GM12878 (cell line): Measurements from ENCODE around the gene PHOSPHO1. TPM values are rescaled to one million over a fixed set of nuclear protein-coding genes. Genes with fewer than 3 reads are reported as not detected.
A peak's percentile ranks its signal among the peaks of the same experiment; 100 is the strongest.

Source experiments
- ATAC-seq: fragments of 200-7000 bp; cut with Tn5 transposase; 3 replicates; pipeline ENCODE4 v1.9.1; 2020; ENCODE audit warnings: mild to moderate bottlenecking, moderate library complexity
- BruUV-seq: library from RNA; stranded (reverse); fragments of 400-500 nt; replicated peaks from 2 replicates; lab custom pipeline; 2021; lab: Mats Ljungman, UMichigan
- CTCF ChIA-PET: fragments of 300-600 bp; sonication (Branson Sonifier 250); formaldehyde crosslinking; extraction: SDS; loops from one replicate; lab custom pipeline; 2021; ENCODE audit warnings: inconsistent platforms; lab: Yijun Ruan, JAX
- POLR2A ChIA-PET: fragments of 350-600 bp; formaldehyde crosslinking; extraction: SDS; loops from one replicate; lab custom pipeline; 2021; ENCODE audit warnings: inconsistent platforms; lab: Charles Lee
- RAD21 ChIA-PET: fragments of 300-600 bp; sonication (Branson Sonifier 250); formaldehyde crosslinking; loops from one replicate; lab custom pipeline; 2023; ENCODE audit warnings: antibody characterized with exemption; ENCODE audit not compliant: unreplicated experiment; lab: Charles Lee
- SMC1A ChIA-PET: fragments of 300-600 bp; sonication (Branson Sonifier 250); formaldehyde crosslinking; loops from one replicate; lab custom pipeline; 2023; ENCODE audit not compliant: unreplicated experiment, uncharacterized antibody; lab: Charles Lee
- DNase-seq: peaks from one replicate; pipeline ENCODE4 v3.0.0-alpha.2; 2011; ENCODE audit warnings: low read depth, low spot score
- FAIRE-seq: peaks from 3 replicates; lab custom pipeline; 2011; peaks lifted over from hg19 to GRCh38; lab: Jason Lieb, UNC
- H2AFZ ChIP-seq: 2 replicates; pipeline ENCODE4 v1.6.0; 2011; ENCODE audit warnings: low read depth, low read length, control low read depth; ENCODE audit not compliant: control insufficient read depth
- H3K27ac ChIP-seq: 2 replicates; pipeline ENCODE4 v1.5.1; 2011; ENCODE audit warnings: control low read depth; ENCODE audit not compliant: control insufficient read depth, insufficient read depth
- H3K27me3 ChIP-seq, 2 experiments: replicated peaks in 1 of 2; 2 replicates each; pipeline versions ENCODE4 v1.6.0 to v1.6.1; 2011; ENCODE audit warnings: low read length in 1 of 2; ENCODE audit not compliant: control insufficient read depth in 2 of 2, insufficient read depth in 2 of 2
- H3K36me3 ChIP-seq, 2 experiments: 2 replicates each; pipeline ENCODE4 v1.5.1; 2011; ENCODE audit warnings: low read length in 1 of 2; ENCODE audit not compliant: control insufficient read depth in 2 of 2, insufficient read depth in 2 of 2
- H3K4me1 ChIP-seq: 2 replicates; pipeline ENCODE4 v1.6.1; 2011; ENCODE audit warnings: mild to moderate bottlenecking, low read length, moderate library complexity, mixed read lengths; ENCODE audit not compliant: control insufficient read depth, insufficient read depth
- H3K4me2 ChIP-seq: 2 replicates; pipeline ENCODE4 v1.6.0; 2011; ENCODE audit warnings: control low read depth; ENCODE audit not compliant: control insufficient read depth, insufficient read depth
- H3K4me3 ChIP-seq: fragments of 200-600 bp; sonication (generic); 2 replicates; pipeline ENCODE4 v1.5.1; 2016
- H3K79me2 ChIP-seq: 2 replicates; pipeline ENCODE4 v1.6.0; 2011; ENCODE audit warnings: low read length; ENCODE audit not compliant: control insufficient read depth, insufficient read depth
- H3K9ac ChIP-seq: 2 replicates; pipeline ENCODE4 v1.8.0; 2011; ENCODE audit warnings: low read length, control low read depth, mixed read lengths; ENCODE audit not compliant: control insufficient read depth, insufficient read depth
- H3K9me3 ChIP-seq: replicated peaks from 3 replicates; pipeline ENCODE4 v1.5.1; 2011; ENCODE audit warnings: mild to moderate bottlenecking, low read length; ENCODE audit not compliant: control insufficient read depth, insufficient read depth
- H4K20me1 ChIP-seq: 2 replicates; pipeline ENCODE4 v1.6.0; 2011; ENCODE audit not compliant: control insufficient read depth, insufficient read depth
- BHLHE40 ChIP-seq, 2 experiments: fragments of 450-650 bp in 1 of 2; IDR thresholded peaks; 2 replicates each; pipeline ENCODE4 v1.6.1; 2011 to 2017; ENCODE audit warnings: low read depth in 2 of 2, borderline replicate concordance in 1 of 2, improper control_type of control experiment in 1 of 2, low read length in 1 of 2, mild to moderate bottlenecking in 1 of 2
- CBX3 ChIP-seq: fragments of 200-600 bp; sonication (generic); IDR thresholded peaks from 2 replicates; pipeline ENCODE4 v1.6.1; 2016; ENCODE audit warnings: low read depth, borderline replicate concordance
- CUX1 ChIP-seq: IDR thresholded peaks from 2 replicates; pipeline ENCODE4 v1.6.1; 2012; ENCODE audit warnings: improper control_type of control experiment, low read depth, low read length; ENCODE audit not compliant: insufficient replicate concordance
- EED ChIP-seq: sonication (generic); IDR thresholded peaks from 2 replicates; pipeline ENCODE4 v1.6.1; 2016; ENCODE audit warnings: antibody characterized with exemption, low read depth
- HDAC6 ChIP-seq: fragments of 200-600 bp; sonication (generic); IDR thresholded peaks from one replicate; pipeline ENCODE4 v1.8.0; 2017; ENCODE audit warnings: antibody characterized with exemption; ENCODE audit not compliant: unreplicated experiment
- HDGF ChIP-seq: fragments of 450-650 bp; IDR thresholded peaks from 2 replicates; pipeline ENCODE4 v1.6.1; 2016; ENCODE audit warnings: antibody characterized with exemption
- IRF5 ChIP-seq: fragments of 450-650 bp; IDR thresholded peaks from 2 replicates; pipeline ENCODE4 v1.6.1; 2017; ENCODE audit warnings: borderline replicate concordance
- MXI1 ChIP-seq: fragments of 150-350 bp; IDR thresholded peaks from 2 replicates; pipeline ENCODE4 v1.6.1; 2011; ENCODE audit warnings: low read depth, mild to moderate bottlenecking, inconsistent platforms, low read length, improper control_type of control experiment
- ZNF207 ChIP-seq: fragments of 450-650 bp; IDR thresholded peaks from 2 replicates; pipeline ENCODE4 v1.6.1; 2014; ENCODE audit warnings: antibody characterized with exemption, mild to moderate bottlenecking, borderline replicate concordance
- WGBS: methylation state at CpG from one replicate; pipeline ENCODE4 v1.1.6; 2016; ENCODE audit warnings: low lambda C conversion rate; ENCODE audit not compliant: insufficient replicate concordance, insufficient coverage; ENCODE audit errors: missing lambda C conversion rate; 5-methylcytosine and 5-hydroxymethylcytosine counted together
- in situ Hi-C: fragments of 300-500 bp; cut with MboI; formaldehyde crosslinking; loops from 9 replicates; pipeline ENCODE4 v1.14.3; 2018; ENCODE audit warnings: mixed read lengths
- intact Hi-C: fragments of 100-400 bp; cut with micrococcal nuclease; formaldehyde crosslinking; loops from one replicate; pipeline ENCODE4 v1.14.2; 2022; ENCODE audit not compliant: unreplicated experiment
- polyA plus RNA-seq, 11 experiments: library from polyadenylated mRNA; depleted of rRNA in 4 of 11; unstranded in 6 of 11; stranded (reverse) in 5 of 11; fragments of >200 nt; fragmentation: Nextera tagmentation in 4 of 11; fragmentation: Illumina TruSeq in 1 of 11; extraction: Ambion mirVana in 4 of 11; extraction: Trizol in 1 of 11; gene quantifications; 1 replicate in 1 of 11; 2 replicates in 10 of 11; pipeline versions ENCODE4 v1.2.1 to v1.2.3, GENCODE V29; 2011 to 2016; ENCODE audit warnings: inconsistent platforms in 2 of 11, missing spikeins in 2 of 11, low read depth in 1 of 11
- total RNA-seq, 4 experiments: library from RNA; depleted of rRNA in 3 of 4; stranded (reverse); fragments of >200 nt in 3 of 4; fragmentation: Illumina TruSeq in 1 of 4; extraction: Trizol in 1 of 4; gene quantifications; 2 replicates each; pipeline versions ENCODE4 v1.2.1 to v1.2.3, GENCODE V29; 2013 to 2021

The PHOSPHO1 gene
- total and polyA plus RNA-seq, 10 of the 15 experiments (the other 5 are each of a cell fraction or from before 2014, with no cell fraction given): 0.03 to 1.5 (median 0.16) TPM; not detected in 2

DNA sequence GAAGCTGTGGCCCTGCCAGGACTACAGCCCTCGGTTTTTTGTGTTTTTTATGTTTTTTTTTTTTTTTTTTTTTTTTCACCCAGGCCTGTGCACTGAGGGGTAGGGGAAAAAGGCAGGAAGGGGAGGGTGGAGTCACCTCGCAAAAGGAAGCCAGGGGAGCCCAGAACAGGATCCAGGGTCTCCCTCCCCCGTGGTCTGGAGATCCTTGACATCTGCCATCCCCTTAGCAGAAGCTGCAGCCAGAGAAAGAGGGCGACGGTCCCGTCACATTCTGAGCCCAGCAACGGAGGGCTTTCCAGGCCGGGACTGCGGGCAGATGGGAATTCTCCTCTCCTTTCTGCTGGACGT lies 29.1 kb upstream of the PHOSPHO1 start:
- TF ChIP-seq EED: peak; percentile 14; the same call in 1 of the 2 replicates
- TF ChIP-seq BHLHE40 (IDR thresholded peaks at IDR 0.05; ENCODE audit: borderline replicate concordance in 1 of 2, low read depth in 2 of 2, low read length in 1 of 2): no peak
- TF ChIP-seq, all 136 proteins: peak for 1
- H3K79me2 ChIP-seq: no peaks in the 10 kb centered on the region
- FAIRE-seq: no peak
- H3K27me3 ChIP-seq: peaks cover 2% of the 10 kb centered on the region in 2 experiments; a peak in 3 of 4 replicates
- H3K4me3 ChIP-seq: peak overlapping the region; percentile 72
- RAD21 ChIA-PET: interaction anchor here (0.7 to 1.2 kb wide), 3 partner anchors 40 to 128 kb away, joined by 3 to 4 read pairs (median 4); no protein-coding TSS in a partner anchor
- peak overlapping the region; percentile 52; the same call in 1 of the 2 replicates for H3K9ac ChIP-seq
- no TSS peak for BruUV-seq
- H2AFZ ChIP-seq: peak overlapping the region; percentile 63
- POLR2A ChIA-PET: interaction anchor here (0.5 to 0.7 kb wide), 3 partner anchors 16 to 196 kb away, joined by 3 to 6 read pairs (median 3); no protein-coding TSS in a partner anchor
- no peak overlapping the region for H3K27ac ChIP-seq
- no peaks in the 10 kb centered on the region for H4K20me1 ChIP-seq
- no peak for DNase-seq
- peak overlapping the region; percentile 89 for H3K4me2 ChIP-seq
- H3K9me3 ChIP-seq: no peaks in the 10 kb centered on the region
- intact Hi-C loops: no loop called here
- H3K4me1 ChIP-seq: peaks cover 3% of the 10 kb centered on the region; the same call in 1 of the 2 replicates
- in situ Hi-C loops: no loop called here
- no peaks in the 10 kb centered on the region for H3K36me3 ChIP-seq
- SMC1A ChIA-PET: no interaction called here
- whole genome bisulfite sequencing: 5% methylated on average over 8 of the region's 10 CpGs
- CTCF ChIA-PET: interaction anchor here (0.9 to 1.5 kb wide), 3 partner anchors 56 to 124 kb away, joined by 3 to 5 read pairs (median 4); no protein-coding TSS in a partner anchor
- ATAC-seq: no peak; the same call in 2 of the 3 replicates

DNA sequence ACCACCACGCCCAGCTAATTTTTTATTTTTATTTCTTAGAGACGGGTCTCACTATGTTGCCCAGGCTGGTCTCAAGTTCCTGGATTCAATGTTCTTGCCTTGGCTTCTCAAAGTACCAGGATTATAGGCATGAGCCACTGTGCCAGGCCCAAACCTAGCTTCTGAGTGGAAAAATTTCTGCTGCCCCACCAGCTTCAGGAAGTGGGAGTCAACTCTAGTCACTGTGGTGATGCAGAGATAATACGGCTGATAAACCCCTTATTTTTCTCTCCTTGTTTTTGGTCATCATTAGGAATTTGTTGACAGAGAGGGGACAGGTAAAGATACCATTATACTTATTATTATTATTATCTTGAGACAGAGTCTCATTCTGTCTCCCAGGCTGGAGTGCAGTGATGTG lies 27.8 kb upstream of the PHOSPHO1 start:
- Histone ChIP-seq H4K20me1 (no peaks in the 10 kb centered on the region), H3K4me1 (peaks cover 3% of the 10 kb centered on the region; the same call in 1 of the 2 replicates), H3K4me3 (no peak overlapping the region), H3K9me3 (no peaks in the 10 kb centered on the region), H3K9ac (no peak overlapping the region), H3K36me3 (no peaks in the 10 kb centered on the region), H3K79me2 (no peaks in the 10 kb centered on the region), H3K27me3 (peaks cover 2% of the 10 kb centered on the region in 2 experiments; a peak in 3 of 4 replicates), H3K27ac (no peak overlapping the region), H3K4me2 (no peak overlapping the region), H2AFZ (no peak overlapping the region)
- ChIA-PET CTCF (interaction anchor here (0.7 to 1.5 kb wide), 3 partner anchors 10 to 226 kb away, joined by 3 to 4 read pairs (median 3); no protein-coding TSS in a partner anchor), RAD21 (interaction anchor here (0.7 kb wide), 1 partner anchor 203 kb away, joined by 3 read pairs; no protein-coding TSS in a partner anchor), SMC1A (no interaction called here), POLR2A (interaction anchor here (0.5 to 0.7 kb wide), 2 partner anchors 78 to 104 kb away, joined by 3 read pairs; partner anchors contain the start of gene ZNF652)
- no peak for FAIRE-seq
- 50% methylated on average over 3 of the region's 3 CpGs for WGBS
- no peak for DNase-seq
- in situ Hi-C loops: no loop called here
- no peak for ATAC-seq
- no TSS peak for BruUV-seq
- intact Hi-C loops: no loop called here
- TF ChIP-seq ZNF207 (no peak), CBX3 (no peak), HDAC6 (no peak), CUX1 (no peak), IRF5 (no peak), MXI1 (no peak), HDGF (no peak)
